DOHH2 (cell line): Measurements from ENCODE around the gene MVK.

ENCODE experiments used
- H3F3A ChIP-seq: fragments of 200-600 bp; sonication (generic), shearing (Covaris generic); 2 replicates; pipeline ENCODE4 v1.6.0; 2016; ENCODE audit warnings: antibody characterized with exemption, mild to moderate bottlenecking; ENCODE audit not compliant: control insufficient read depth, insufficient read depth
- H3K27ac ChIP-seq: fragments of 200-600 bp; sonication (generic); 2 replicates; pipeline ENCODE4 v1.5.1; 2014; ENCODE audit warnings: low read depth, mild to moderate bottlenecking, low read length, moderate library complexity
- H3K27me3 ChIP-seq: fragments of 200-600 bp; sonication (generic); 2 replicates; pipeline ENCODE4 v1.6.1; 2014; ENCODE audit warnings: mild to moderate bottlenecking, low read length, mixed read lengths; ENCODE audit not compliant: control insufficient read depth
- H3K36me3 ChIP-seq: fragments of 200-600 bp; sonication (generic); 2 replicates; pipeline ENCODE4 v1.6.1; 2014; ENCODE audit warnings: mild to moderate bottlenecking, low read length, moderate library complexity, mixed read lengths; ENCODE audit not compliant: control insufficient read depth
- H3K4me1 ChIP-seq: fragments of 200-600 bp; sonication (generic); 2 replicates; pipeline ENCODE4 v1.6.1; 2014; ENCODE audit warnings: mild to moderate bottlenecking, low read length, mixed read lengths; ENCODE audit not compliant: control insufficient read depth
- H3K4me2 ChIP-seq: fragments of 200-600 bp; sonication (generic); 2 replicates; pipeline ENCODE4 v1.6.0; 2014; ENCODE audit warnings: mild to moderate bottlenecking, low read length, moderate library complexity
- H3K4me3 ChIP-seq: fragments of 200-600 bp; sonication (generic); 2 replicates; pipeline ENCODE4 v1.5.1; 2014; ENCODE audit warnings: mild to moderate bottlenecking, low read length, mixed read lengths
- H3K79me2 ChIP-seq: fragments of 200-600 bp; sonication (generic); 2 replicates; pipeline ENCODE4 v1.6.1; 2014; ENCODE audit warnings: mild to moderate bottlenecking, low read length, mixed read lengths; ENCODE audit not compliant: control insufficient read depth
- H3K9me2 ChIP-seq: fragments of 200-600 bp; sonication (generic); replicated peaks from 2 replicates; pipeline ENCODE4 v1.6.1; 2014; ENCODE audit warnings: mild to moderate bottlenecking, low read length, mixed read lengths; ENCODE audit not compliant: control insufficient read depth
- H3K9me3 ChIP-seq: fragments of 200-600 bp; sonication (generic); 2 replicates; pipeline ENCODE4 v1.6.1; 2014; ENCODE audit warnings: antibody characterized with exemption, low read length, mixed read lengths; ENCODE audit not compliant: control insufficient read depth, insufficient read depth
- H4K20me1 ChIP-seq: fragments of 200-600 bp; sonication (generic); 2 replicates; pipeline ENCODE4 v1.6.0; 2014; ENCODE audit warnings: low read depth, mild to moderate bottlenecking, antibody characterized with exemption, low read length, moderate library complexity; ENCODE audit not compliant: control insufficient read depth, insufficient read depth
- CTCF ChIP-seq: fragments of 200-600 bp; sonication (generic); IDR thresholded peaks from one replicate; pipeline ENCODE4 v1.5.1; 2014; ENCODE audit warnings: antibody characterized with exemption, mild to moderate bottlenecking, low read depth, low read length; ENCODE audit not compliant: poor library complexity, severe bottlenecking
- EZH2phosphoT487 ChIP-seq: fragments of 200-600 bp; sonication (generic); IDR thresholded peaks from 2 replicates; pipeline ENCODE4 v1.6.1; 2017; ENCODE audit warnings: borderline replicate concordance, mild to moderate bottlenecking, antibody characterized with exemption, low read length, moderate library complexity, mixed read lengths

MVK gene

GRCh38 chr12:109535231-109535862, 38.2 kb upstream of the MVK start:
- TF ChIP-seq EZH2phosphoT487: no peak
- no peak for TF ChIP-seq CTCF
- Histone ChIP-seq H3K9me2 (no peaks in the 10 kb centered on the region), H3K36me3 (no peaks in the 10 kb centered on the region), H3K4me3 (no peak overlapping the region), H3K4me1 (no peaks in the 10 kb centered on the region), H3K27me3 (no peaks in the 10 kb centered on the region), H3K79me2 (no peaks in the 10 kb centered on the region), H3K27ac (no peak overlapping the region), H4K20me1 (no peaks in the 10 kb centered on the region), H3K4me2 (no peak overlapping the region), H3K9me3 (no peaks in the 10 kb centered on the region), H3F3A (no peaks in the 10 kb centered on the region)

- Histone ChIP-seq H3K79me2 (no peaks in the 10 kb centered on the region), H3K4me2 (no peak overlapping the region), H3K9me2 (no peaks in the 10 kb centered on the region), H3K27ac (no peak overlapping the region), H3F3A (no peaks in the 10 kb centered on the region), H3K4me3 (no peak overlapping the region), H3K4me1 (no peaks in the 10 kb centered on the region), H3K9me3 (no peaks in the 10 kb centered on the region), H3K27me3 (no peaks in the 10 kb centered on the region), H3K36me3 (no peaks in the 10 kb centered on the region), H4K20me1 (no peaks in the 10 kb centered on the region)
- no peak for TF ChIP-seq EZH2phosphoT487
- no peak for TF ChIP-seq CTCF
Observed at GRCh38 chr12:109535863-109536250, 37.7 kb upstream of the MVK start.

- H3K27ac ChIP-seq: no peak overlapping the region
- no peaks in the 10 kb centered on the region for H3F3A ChIP-seq
- no peak for TF ChIP-seq EZH2phosphoT487
- no peak for TF ChIP-seq CTCF
- no peaks in the 10 kb centered on the region for H3K36me3 ChIP-seq
- no peaks in the 10 kb centered on the region for H3K79me2 ChIP-seq
- H3K9me3 ChIP-seq: no peaks in the 10 kb centered on the region
- H3K4me1 ChIP-seq: no peaks in the 10 kb centered on the region
- no peaks in the 10 kb centered on the region for H3K27me3 ChIP-seq
- H3K4me2 ChIP-seq: no peak overlapping the region
- no peaks in the 10 kb centered on the region for H4K20me1 ChIP-seq
- no peaks in the 10 kb centered on the region for H3K9me2 ChIP-seq
- no peak overlapping the region for H3K4me3 ChIP-seq
Observed at GRCh38 chr12:109537136-109537535, 36.5 kb upstream of the MVK start.
